Measurements from ENCODE around the gene APOB. TPM values are rescaled to one million over a fixed set of nuclear protein-coding genes. Genes with fewer than 3 reads are reported as not detected.
A peak's percentile ranks its signal among the peaks of the same experiment; 100 is the strongest.

Gene APOB
- polyA plus RNA-seq, 1 donor from 2014 or later = not detected

- Mint-ChIP-seq H3K36me3 (no peaks in the 10 kb centered on the region), H3K4me1 (no peaks in the 10 kb centered on the region), H3K27ac (no peak overlapping the region), H3K27me3 (peaks cover 4% of the 10 kb centered on the region), H3K4me3 (no peak overlapping the region), H3K9me3 (no peaks in the 10 kb centered on the region)
Measured at GRCh38 chr2:21057097-21057496, 13.2 kb upstream of the APOB start.

- peaks cover 4% of the 10 kb centered on the region for H3K27me3 Mint-ChIP-seq
- H3K36me3 Mint-ChIP-seq = no peaks in the 10 kb centered on the region
- H3K27ac Mint-ChIP-seq = no peak overlapping the region
- no peaks in the 10 kb centered on the region for H3K9me3 Mint-ChIP-seq
- H3K4me1 Mint-ChIP-seq = no peaks in the 10 kb centered on the region
- no peak overlapping the region for H3K4me3 Mint-ChIP-seq
Measured at GRCh38 chr2:21055879-21056790, 12.3 kb upstream of the APOB start.

DNA sequence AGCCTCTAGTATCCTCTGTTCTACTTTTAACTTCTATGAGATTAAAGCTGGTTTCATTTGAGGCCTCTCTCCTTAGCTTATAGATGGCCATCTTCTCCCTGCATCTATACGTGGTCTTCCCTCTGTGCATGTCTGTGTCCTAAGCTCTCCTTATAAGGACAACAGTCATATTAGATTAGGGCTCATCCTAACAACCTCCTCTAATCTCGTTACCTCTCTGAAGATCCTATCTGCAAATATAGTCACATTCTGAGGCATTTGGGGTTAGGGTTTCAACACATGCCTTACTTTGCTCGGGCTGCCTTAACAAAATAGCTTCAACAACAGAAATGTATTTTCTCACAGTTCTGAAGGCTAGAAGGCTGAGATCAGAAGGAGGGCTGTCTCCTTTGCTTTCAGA, 11.6 kb upstream of the APOB start:
- H3K9me3 Mint-ChIP-seq = no peaks in the 10 kb centered on the region
- H3K27me3 Mint-ChIP-seq = peaks cover 4% of the 10 kb centered on the region
- no peak overlapping the region for H3K27ac Mint-ChIP-seq
- H3K36me3 Mint-ChIP-seq = no peaks in the 10 kb centered on the region
- H3K4me3 Mint-ChIP-seq = no peak overlapping the region
- no peaks in the 10 kb centered on the region for H3K4me1 Mint-ChIP-seq

- Mint-ChIP-seq H3K27ac (no peak overlapping the region), H3K27me3 (no peaks in the 10 kb centered on the region), H3K9me3 (peaks cover 0 to 2% (median 0%) of the 10 kb centered on the region in 3 donors), H3K36me3 (no peaks in the 10 kb centered on the region), H3K4me3 (no peak overlapping the region), H3K4me1 (no peaks in the 10 kb centered on the region)
Measured at GRCh38 chr2:21054011-21054410, 10.1 kb upstream of the APOB start.

DNA sequence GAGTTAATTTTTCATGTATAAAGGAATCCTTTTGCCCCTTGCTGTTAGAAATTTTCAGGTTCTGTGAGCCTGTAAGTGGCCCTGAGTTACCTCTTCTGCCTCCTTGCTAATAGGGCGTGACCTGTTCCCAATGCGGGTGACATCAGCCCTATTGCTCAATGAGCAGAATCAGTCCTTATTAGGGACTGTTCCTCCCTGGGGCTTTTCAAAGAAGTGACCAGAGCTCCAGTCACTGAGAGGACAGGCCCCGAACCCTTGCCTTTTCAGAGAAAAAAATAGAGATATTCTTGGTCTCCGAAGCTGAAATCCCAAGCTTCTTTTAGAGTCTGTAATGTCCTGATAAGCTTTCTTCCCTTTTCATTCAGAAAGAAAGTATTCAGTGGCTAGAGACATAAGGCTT, 8.2 kb upstream of the APOB start:
- Mint-ChIP-seq H3K27me3 (no peaks in the 10 kb centered on the region), H3K4me3 (no peak overlapping the region), H3K36me3 (no peaks in the 10 kb centered on the region), H3K9me3 (peaks cover 0 to 2% (median 0%) of the 10 kb centered on the region in 3 donors), H3K4me1 (no peaks in the 10 kb centered on the region), H3K27ac (no peak overlapping the region)

DNA sequence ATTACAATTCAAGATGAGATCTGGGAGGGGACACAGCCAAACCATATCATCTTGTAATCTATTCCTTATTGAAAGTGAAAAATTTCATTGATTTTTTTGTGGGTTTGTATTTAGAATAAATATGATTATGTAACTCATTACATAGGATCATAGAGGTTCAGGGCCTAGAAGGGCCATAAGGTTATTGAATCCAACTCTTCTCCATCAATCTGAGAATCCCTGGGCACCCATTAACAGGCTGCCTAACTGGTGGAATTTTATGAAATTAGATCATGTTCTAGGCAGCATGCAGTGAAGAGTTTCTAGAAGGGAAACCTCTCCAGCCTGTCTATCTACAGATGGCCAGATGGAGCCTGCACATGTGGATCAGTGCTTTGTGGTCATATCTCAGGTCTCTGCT, 6.3 kb upstream of the APOB start:
- H3K27me3 Mint-ChIP-seq = no peaks in the 10 kb centered on the region
- peaks cover 0 to 2% (median 0%) of the 10 kb centered on the region in 3 donors for H3K9me3 Mint-ChIP-seq
- no peaks in the 10 kb centered on the region for H3K4me1 Mint-ChIP-seq

GRCh38 chr2:21047141-21048009, 3.5 kb upstream of the APOB start:
- H3K36me3 Mint-ChIP-seq = no peaks in the 10 kb centered on the region

More for the DNA sequence above, 6.3 kb upstream of the APOB start:
- Mint-ChIP-seq H3K36me3 (no peaks in the 10 kb centered on the region), H3K27ac (no peak overlapping the region), H3K4me3 (no peak overlapping the region)

GRCh38 chr2:21046506-21046905, 2.6 kb upstream of the APOB start:
- Mint-ChIP-seq H3K9me3 (peaks cover 0 to 2% (median 0%) of the 10 kb centered on the region in 3 donors), H3K36me3 (no peaks in the 10 kb centered on the region), H3K4me1 (peaks cover 0 to 3% (median 3%) of the 10 kb centered on the region in 3 donors), H3K27me3 (peaks cover 13% of the 10 kb centered on the region), H3K27ac (no peak overlapping the region), H3K4me3 (no peak overlapping the region)

More at GRCh38 chr2:21047141-21048009, 3.5 kb upstream of the APOB start:
- peaks cover 0 to 2% (median 0%) of the 10 kb centered on the region in 3 donors for H3K9me3 Mint-ChIP-seq
- H3K4me3 Mint-ChIP-seq = no peak overlapping the region
- peaks cover 13% of the 10 kb centered on the region for H3K27me3 Mint-ChIP-seq
- no peak overlapping the region for H3K27ac Mint-ChIP-seq
- peaks cover 0 to 3% (median 3%) of the 10 kb centered on the region in 3 donors for H3K4me1 Mint-ChIP-seq

GRCh38 chr2:21044694-21045371, 960 bp upstream of the APOB start:
- Mint-ChIP-seq H3K4me3 (no peak overlapping the region), H3K27me3 (peaks cover 15% of the 10 kb centered on the region), H3K9me3 (peaks cover 0 to 2% (median 0%) of the 10 kb centered on the region in 3 donors), H3K36me3 (no peaks in the 10 kb centered on the region), H3K4me1 (peaks cover 0 to 3% (median 3%) of the 10 kb centered on the region in 3 donors), H3K27ac (peak overlapping the region in 2 of 3 donors; percentile 39 to 73)

DNA sequence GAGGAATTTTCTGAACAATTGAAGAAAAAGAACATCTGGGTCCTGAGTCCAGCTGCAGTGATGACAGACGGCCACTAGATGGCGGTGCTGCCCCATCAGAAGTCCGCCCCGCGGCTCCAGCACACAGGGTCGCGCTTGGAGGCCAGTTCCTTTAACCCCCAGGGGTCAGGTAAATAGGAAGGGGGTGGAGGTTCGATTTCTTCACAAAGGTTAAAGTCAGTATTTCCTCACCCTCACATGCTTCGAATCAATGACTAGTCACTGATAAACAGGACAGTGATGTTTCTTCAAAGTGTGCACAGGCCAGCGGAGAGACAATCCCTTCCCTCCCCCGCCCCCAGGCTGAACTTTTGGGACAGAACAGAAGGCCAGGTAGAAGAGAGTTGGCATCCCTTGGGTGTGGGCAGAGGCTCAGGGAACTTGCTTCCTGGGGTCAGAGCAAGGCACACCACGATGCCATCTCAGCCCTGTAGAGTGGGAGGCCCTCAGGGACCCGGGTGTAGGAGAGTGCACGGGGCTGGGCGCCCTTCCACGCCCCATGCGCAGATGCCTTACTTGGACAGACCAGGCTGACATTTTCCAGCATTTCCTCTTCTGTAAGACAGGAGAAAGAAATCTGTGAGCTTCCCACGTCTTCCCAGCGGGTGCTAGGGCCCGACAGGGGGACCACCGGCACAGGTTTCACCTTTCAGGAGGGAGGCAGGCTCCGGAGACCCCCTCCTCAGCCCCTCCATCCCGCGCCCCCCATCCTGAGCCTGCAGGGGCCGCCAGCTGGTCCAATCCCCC, 722 bp downstream of the APOB start:
- peaks cover 0 to 3% (median 3%) of the 10 kb centered on the region in 3 donors for H3K4me1 Mint-ChIP-seq
- peaks cover 17% of the 10 kb centered on the region for H3K27me3 Mint-ChIP-seq
- H3K27ac Mint-ChIP-seq = no peak overlapping the region
- no peaks in the 10 kb centered on the region for H3K36me3 Mint-ChIP-seq
- peak overlapping the region in 3 of 4 donors; percentile 41 to 72 (median 65) for H3K4me3 Mint-ChIP-seq
- H3K9me3 Mint-ChIP-seq = no peaks in the 10 kb centered on the region

GRCh38 chr2:21042708-21042957, 1.2 kb downstream of the APOB start:
- H3K27me3 Mint-ChIP-seq = peaks cover 17% of the 10 kb centered on the region
- H3K4me3 Mint-ChIP-seq = no peak overlapping the region
- H3K9me3 Mint-ChIP-seq = no peaks in the 10 kb centered on the region

GRCh38 chr2:21041943-21042707, 1.7 kb downstream of the APOB start:
- H3K4me3 Mint-ChIP-seq = no peak overlapping the region
- peaks cover 0 to 3% (median 3%) of the 10 kb centered on the region in 3 donors for H3K4me1 Mint-ChIP-seq
- no peaks in the 10 kb centered on the region for H3K36me3 Mint-ChIP-seq
- H3K27me3 Mint-ChIP-seq = peaks cover 17% of the 10 kb centered on the region
- no peaks in the 10 kb centered on the region for H3K9me3 Mint-ChIP-seq
- H3K27ac Mint-ChIP-seq = no peak overlapping the region

More at GRCh38 chr2:21042708-21042957, 1.2 kb downstream of the APOB start:
- Mint-ChIP-seq H3K27ac (no peak overlapping the region), H3K4me1 (peaks cover 0 to 3% (median 3%) of the 10 kb centered on the region in 3 donors), H3K36me3 (no peaks in the 10 kb centered on the region)

- Mint-ChIP-seq H3K4me3 (no peak overlapping the region), H3K9me3 (no peaks in the 10 kb centered on the region), H3K4me1 (peaks cover 0 to 3% (median 3%) of the 10 kb centered on the region in 3 donors), H3K27me3 (peaks cover 17% of the 10 kb centered on the region), H3K27ac (no peak overlapping the region), H3K36me3 (no peaks in the 10 kb centered on the region)
Measured at GRCh38 chr2:21041462-21041861, 2.4 kb downstream of the APOB start.

All from IgD-negative memory B cell (primary cell).